ENCODE data around the gene FURIN.
"Not testable (repeated sequence)": the region's sequence is repeated elsewhere in the genome, so short reads cannot be mapped to it uniquely, and the experiment has no call there.

Gene FURIN

GRCh38 chr15:90918034-90918788 is 49.8 kb downstream of the FURIN start:
- no peak for FAIRE-seq

DNA sequence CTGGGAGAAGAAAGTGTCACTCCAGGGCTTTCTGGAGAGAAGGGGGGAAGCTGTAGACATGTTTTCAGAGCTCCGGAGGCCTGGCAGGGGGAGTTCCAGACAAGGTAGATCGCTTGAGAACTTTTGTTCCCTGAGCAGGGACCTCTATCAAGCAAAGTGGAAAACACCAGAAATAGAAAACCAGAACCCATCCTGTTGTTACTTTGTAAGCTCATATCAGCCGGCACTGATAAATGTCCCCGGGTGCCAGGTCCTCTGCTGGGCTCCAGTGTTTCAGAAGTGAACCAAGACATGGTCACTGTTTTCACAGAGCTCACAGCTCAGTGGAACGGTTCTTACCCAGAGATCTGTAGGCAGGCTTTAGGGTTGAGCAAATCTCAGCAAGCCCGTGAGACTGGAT is 50.4 kb downstream of the FURIN start:
- no peak for FAIRE-seq

- no peak for FAIRE-seq
Measured at GRCh38 chr15:90921887-90922286, 53.5 kb downstream of the FURIN start.

- FAIRE-seq = not testable (repeated sequence)
Measured at GRCh38 chr15:90922712-90923322, 54.4 kb downstream of the FURIN start.

- no peak for FAIRE-seq
Measured at GRCh38 chr15:90924375-90924774, 56.0 kb downstream of the FURIN start.

DNA sequence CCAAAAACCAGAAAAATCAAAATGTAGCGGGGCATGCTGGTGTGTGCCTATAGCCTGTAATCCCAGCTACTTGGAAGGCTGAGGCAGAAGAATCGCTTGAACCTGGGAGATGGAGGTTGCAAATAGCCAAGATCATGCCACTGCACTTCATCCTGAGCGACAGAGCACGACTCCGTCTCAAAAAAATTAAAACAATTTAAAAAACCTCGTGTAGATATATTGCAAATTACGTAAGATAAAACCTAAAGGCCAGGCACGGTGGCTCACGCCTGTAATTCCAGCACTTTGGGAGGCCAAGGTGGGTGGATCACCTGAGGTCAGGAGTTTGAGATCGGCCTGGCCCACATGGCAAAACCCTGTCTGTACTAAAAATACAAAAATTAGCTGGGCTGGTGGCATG is 58.4 kb downstream of the FURIN start:
- FAIRE-seq = not testable (repeated sequence)

- not testable (repeated sequence) for FAIRE-seq
Measured at GRCh38 chr15:90928106-90928505, 59.7 kb downstream of the FURIN start.

DNA sequence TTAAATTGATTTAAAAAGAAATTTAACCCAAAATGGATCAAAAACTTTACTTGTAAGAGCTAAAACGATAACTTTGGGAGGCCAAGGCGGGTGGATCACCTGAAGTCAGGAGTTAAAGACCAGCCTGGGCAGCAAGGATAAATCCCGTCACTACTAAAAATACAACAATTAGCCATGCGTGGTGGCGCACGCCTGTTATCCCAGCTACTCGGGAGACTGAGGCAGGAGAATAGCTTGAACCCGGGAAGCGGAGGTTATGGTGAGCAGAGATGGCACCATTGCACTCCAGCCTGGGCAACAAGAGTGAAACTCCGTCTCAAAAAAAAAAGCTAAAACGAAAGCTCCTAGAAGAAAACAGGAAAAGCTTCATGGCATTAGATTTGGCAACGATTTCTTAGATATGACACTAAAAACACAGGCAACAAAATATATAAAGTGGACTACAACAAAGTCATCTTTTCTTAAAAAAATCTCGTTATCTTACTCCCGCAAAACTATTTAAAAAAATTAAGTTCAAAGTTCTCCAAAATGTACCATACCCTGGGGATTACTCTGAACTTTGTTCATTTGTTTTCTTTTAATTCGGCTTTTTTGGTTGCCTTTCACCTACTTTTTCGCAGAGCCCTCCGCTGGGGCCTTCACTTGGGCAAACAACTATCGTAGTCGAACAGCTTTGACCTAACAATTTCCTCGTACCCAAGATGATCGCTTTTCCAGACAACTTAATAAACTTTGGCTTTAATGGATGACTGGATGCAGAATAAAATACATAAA is 61.0 kb downstream of the FURIN start:
- FAIRE-seq = no peak

GRCh38 chr15:90930861-90931574 is 62.6 kb downstream of the FURIN start:
- no peak for FAIRE-seq

DNA sequence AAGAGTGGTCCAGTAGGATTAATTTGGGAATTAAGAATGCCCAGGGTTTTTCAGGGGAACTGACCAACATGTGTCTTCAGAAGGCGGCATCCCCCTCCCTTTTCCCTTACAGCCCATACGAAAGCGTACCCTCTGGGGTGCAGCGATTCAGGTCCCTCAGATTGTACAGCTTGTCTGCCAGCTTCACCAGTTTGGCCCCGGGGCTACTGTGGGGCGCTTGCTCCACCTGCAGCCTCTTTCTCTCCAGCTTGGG is 63.1 kb downstream of the FURIN start:
- FAIRE-seq = no peak

- no peak for FAIRE-seq
Measured at GRCh38 chr15:90931828-90932659, 63.7 kb downstream of the FURIN start, which contains the start of gene HDDC3. Gene HDDC3, minus strand, starts transcription at chr15:90932549. Its CDS starts 9 bp downstream, at chr15:90932540.

- FAIRE-seq = no peak
Measured at GRCh38 chr15:90932660-90932991, 64.2 kb downstream of the FURIN start.
